Panc1 (cell line): ENCODE measurements around the gene LMTK2. TPM values are rescaled to one million over a fixed set of nuclear protein-coding genes. Genes with fewer than 3 reads are reported as not detected.

Experiments used
- ATAC-seq: fragments of 200-7000 bp; cut with Tn5 transposase; 2 replicates; pipeline ENCODE4 v1.9.1; 2020; ENCODE audit warnings: mild to moderate bottlenecking, moderate library complexity
- BruUV-seq: library from RNA; stranded (reverse); fragments of 400-500 nt; replicated peaks from 2 replicates; lab custom pipeline; 2021; lab: Mats Ljungman, UMichigan
- CTCF ChIA-PET: fragments of 300-600 bp; sonication (Branson Sonifier 250); formaldehyde crosslinking; loops from one replicate; lab custom pipeline; 2022; ENCODE audit warnings: antibody characterized with exemption; lab: Charles Lee
- POLR2A ChIA-PET: fragments of 300-600 bp; sonication (Branson Sonifier 250); formaldehyde crosslinking; loops from one replicate; lab custom pipeline; 2022; ENCODE audit warnings: antibody characterized with exemption; lab: Charles Lee
- DNase-seq: peaks from one replicate; pipeline ENCODE4 v3.0.0-alpha.2; 2010; ENCODE audit warnings: low read depth, low spot score
- H3K27ac ChIP-seq: 2 replicates; pipeline ENCODE4 v1.5.1; 2011; ENCODE audit warnings: mild to moderate bottlenecking, low read length, inconsistent platforms
- H3K27me3 ChIP-seq: fragments of 200-500 bp; sonication (Bioruptor generic); 2 replicates; pipeline ENCODE4 v1.6.0; 2014; ENCODE audit warnings: low read length, inconsistent platforms; ENCODE audit not compliant: control insufficient read depth, insufficient read depth
- H3K36me3 ChIP-seq: fragments of 200-500 bp; sonication (Bioruptor generic); 2 replicates; pipeline ENCODE4 v1.5.1; 2014; ENCODE audit warnings: inconsistent platforms, mild to moderate bottlenecking, low read length, moderate library complexity; ENCODE audit not compliant: control insufficient read depth, insufficient read depth
- H3K4me1 ChIP-seq: 2 replicates; pipeline ENCODE4 v1.5.1; 2011; ENCODE audit warnings: inconsistent platforms, mild to moderate bottlenecking, low read length, moderate library complexity; ENCODE audit not compliant: control insufficient read depth, insufficient read depth
- H3K4me3 ChIP-seq, 2 experiments: 2 replicates each; pipeline ENCODE4 v1.5.1; 2011 to 2012; ENCODE audit warnings: low read depth in 2 of 2, low read length in 2 of 2, mild to moderate bottlenecking in 2 of 2, inconsistent platforms in 1 of 2, moderate library complexity in 1 of 2
- H3K9me3 ChIP-seq: fragments of 200-500 bp; sonication (Bioruptor generic); 2 replicates; pipeline ENCODE4 v1.5.1; 2014; ENCODE audit warnings: low read depth, mild to moderate bottlenecking, inconsistent platforms, low read length, moderate library complexity; ENCODE audit not compliant: control insufficient read depth, insufficient read depth
- CTCF ChIP-seq: fragments of 450-650 bp; IDR thresholded peaks from 2 replicates; pipeline ENCODE4 v1.5.1; 2017; ENCODE audit warnings: mild to moderate bottlenecking
- POLR2AphosphoS5 ChIP-seq: IDR thresholded peaks from 2 replicates; pipeline ENCODE4 v1.6.1; 2012; ENCODE audit warnings: mild to moderate bottlenecking, low read depth, low read length, moderate library complexity
- SIN3A ChIP-seq: IDR thresholded peaks from 2 replicates; pipeline ENCODE4 v1.6.1; 2012; ENCODE audit warnings: low read depth, mild to moderate bottlenecking, low read length, moderate library complexity, borderline replicate concordance; ENCODE audit not compliant: insufficient read depth
- TCF7L2 ChIP-seq: IDR thresholded peaks from 2 replicates; pipeline ENCODE4 v1.6.1; 2011; ENCODE audit warnings: mild to moderate bottlenecking, low read depth, low read length, inconsistent platforms
- in situ Hi-C: cut with HindIII; loops from 2 replicates; pipeline ENCODE4 v1.10.0; 2016; ENCODE audit warnings: low sequenced_read_pairs, low pct_unique_long_range_greater_than_20kb
- intact Hi-C: fragments of 100-400 bp; cut with micrococcal nuclease; formaldehyde crosslinking; loops from one replicate; pipeline ENCODE4 v1.10.0; 2022; ENCODE audit not compliant: unreplicated experiment
- total RNA-seq: library from RNA; stranded (reverse); gene quantifications from one replicate; pipeline ENCODE4 v1.2.1, GENCODE V29; 2021; ENCODE audit not compliant: unreplicated experiment
- TF ChIP-seq, protein P1 (sequence below), 2 experiments: IDR thresholded peaks; 2 replicates each; pipeline ENCODE4 v1.6.1; 2011 to 2012; ENCODE audit warnings: low read depth in 2 of 2, control low read depth in 1 of 2, low read length in 1 of 2, mild to moderate bottlenecking in 1 of 2, moderate library complexity in 1 of 2; ENCODE audit not compliant: insufficient read depth in 1 of 2

LMTK2 gene
- total RNA-seq, 1 experiment from 2014 or later = 25.4 TPM

DNA sequence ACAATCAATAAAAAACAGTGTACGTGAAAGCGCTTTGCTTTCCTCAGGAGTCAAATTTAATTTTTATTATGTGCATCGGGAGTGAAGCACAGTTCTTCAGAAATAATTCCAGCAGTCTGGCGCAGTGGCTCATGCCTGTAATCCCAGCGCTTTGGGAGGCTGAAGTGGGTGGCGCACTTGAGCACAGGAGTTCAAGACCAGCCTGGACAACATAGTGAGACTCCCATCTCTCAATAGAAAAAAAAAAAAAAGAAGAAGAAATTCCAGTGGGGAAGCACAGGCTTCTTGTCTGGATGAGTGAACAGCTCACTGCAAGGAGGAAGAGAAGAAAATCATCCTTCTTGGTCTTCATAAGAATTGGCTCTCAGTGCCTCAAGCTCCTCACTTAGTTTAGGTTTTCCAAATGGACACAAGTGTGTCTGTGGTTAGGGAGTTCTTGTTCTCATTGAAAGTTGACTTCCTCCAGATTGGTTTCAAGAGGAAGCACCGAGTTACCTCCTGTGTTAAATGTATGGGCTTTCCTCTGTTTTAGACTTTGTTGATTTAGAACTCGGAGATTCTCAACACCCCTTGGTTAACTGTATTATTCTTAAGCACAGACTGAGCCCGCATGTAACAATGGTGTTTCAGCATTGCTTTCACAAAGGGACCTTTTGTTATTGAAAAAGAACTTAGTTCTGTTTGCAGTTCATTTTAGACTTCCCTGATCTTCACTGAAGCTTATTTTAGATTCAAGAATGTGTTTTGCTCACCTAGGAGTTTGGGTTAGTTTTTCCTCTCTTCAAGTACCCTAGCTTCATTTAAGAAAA, 28.0 kb downstream of the LMTK2 start:
- ATAC-seq (no peak), DNase-seq (no peak)
- H3K36me3 ChIP-seq = no peaks in the 10 kb centered on the region
- intact Hi-C loops (no loop called here), in situ Hi-C loops (no loop called here)
- H3K4me1 ChIP-seq = peaks cover 42% of the 10 kb centered on the region
- ChIA-PET CTCF (interaction anchor here (1.2 kb wide), 1 partner anchor 31 kb away, joined by 3 read pairs; no protein-coding TSS in a partner anchor), POLR2A (interaction anchor here (0.7 kb wide), 1 partner anchor 1429 kb away, joined by 3 read pairs; no protein-coding TSS in a partner anchor)
- H3K9me3 ChIP-seq = no peaks in the 10 kb centered on the region
- TF ChIP-seq CTCF (peak; percentile 15; the same call in 1 of the 2 replicates), POLR2AphosphoS5 (no peak)
- no peaks in the 10 kb centered on the region for H3K27me3 ChIP-seq
- H3K27ac ChIP-seq = no peak overlapping the region
- BruUV-seq = no TSS peak
- no peak overlapping the region for H3K4me3 ChIP-seq

GRCh38 chr7:98135984-98136383, 29.3 kb downstream of the LMTK2 start:
- Histone ChIP-seq H3K27me3 (no peaks in the 10 kb centered on the region), H3K36me3 (no peaks in the 10 kb centered on the region), H3K4me3 (no peak overlapping the region), H3K9me3 (no peaks in the 10 kb centered on the region), H3K27ac (no peak overlapping the region), H3K4me1 (peaks cover 42% of the 10 kb centered on the region)
- CTCF ChIA-PET = no interaction called here
- in situ Hi-C loops (no loop called here), intact Hi-C loops (no loop called here)
- POLR2A ChIA-PET = no interaction called here
- no TSS peak for BruUV-seq
- TF ChIP-seq, protein P1, sequence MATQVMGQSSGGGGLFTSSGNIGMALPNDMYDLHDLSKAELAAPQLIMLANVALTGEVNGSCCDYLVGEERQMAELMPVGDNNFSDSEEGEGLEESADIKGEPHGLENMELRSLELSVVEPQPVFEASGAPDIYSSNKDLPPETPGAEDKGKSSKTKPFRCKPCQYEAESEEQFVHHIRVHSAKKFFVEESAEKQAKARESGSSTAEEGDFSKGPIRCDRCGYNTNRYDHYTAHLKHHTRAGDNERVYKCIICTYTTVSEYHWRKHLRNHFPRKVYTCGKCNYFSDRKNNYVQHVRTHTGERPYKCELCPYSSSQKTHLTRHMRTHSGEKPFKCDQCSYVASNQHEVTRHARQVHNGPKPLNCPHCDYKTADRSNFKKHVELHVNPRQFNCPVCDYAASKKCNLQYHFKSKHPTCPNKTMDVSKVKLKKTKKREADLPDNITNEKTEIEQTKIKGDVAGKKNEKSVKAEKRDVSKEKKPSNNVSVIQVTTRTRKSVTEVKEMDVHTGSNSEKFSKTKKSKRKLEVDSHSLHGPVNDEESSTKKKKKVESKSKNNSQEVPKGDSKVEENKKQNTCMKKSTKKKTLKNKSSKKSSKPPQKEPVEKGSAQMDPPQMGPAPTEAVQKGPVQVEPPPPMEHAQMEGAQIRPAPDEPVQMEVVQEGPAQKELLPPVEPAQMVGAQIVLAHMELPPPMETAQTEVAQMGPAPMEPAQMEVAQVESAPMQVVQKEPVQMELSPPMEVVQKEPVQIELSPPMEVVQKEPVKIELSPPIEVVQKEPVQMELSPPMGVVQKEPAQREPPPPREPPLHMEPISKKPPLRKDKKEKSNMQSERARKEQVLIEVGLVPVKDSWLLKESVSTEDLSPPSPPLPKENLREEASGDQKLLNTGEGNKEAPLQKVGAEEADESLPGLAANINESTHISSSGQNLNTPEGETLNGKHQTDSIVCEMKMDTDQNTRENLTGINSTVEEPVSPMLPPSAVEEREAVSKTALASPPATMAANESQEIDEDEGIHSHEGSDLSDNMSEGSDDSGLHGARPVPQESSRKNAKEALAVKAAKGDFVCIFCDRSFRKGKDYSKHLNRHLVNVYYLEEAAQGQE (IDR thresholded peaks at IDR 0.05; ENCODE audit: insufficient read depth in 1 of 2, low read depth in 2 of 2, low read length in 1 of 2) = no peak
- TF ChIP-seq TCF7L2 (no peak), POLR2AphosphoS5 (no peak), SIN3A (no peak), CTCF (no peak)
- no peak for DNase-seq
- ATAC-seq = no peak
